Subcutaneous abdominal adipose tissue (tissue), 5 donors: ENCODE measurements around the gene ADAMTS5.
A peak's percentile ranks its signal among the peaks of the same experiment; 100 is the strongest.

ENCODE experiments used
- H3K27ac ChIP-seq: one replicate; pipeline ENCODE4 v1.7.0; 2013; ENCODE audit warnings: low read depth, mild to moderate bottlenecking, inconsistent platforms, low read length, moderate library complexity
- H3K27me3 ChIP-seq, 5 donors: one replicate each; pipeline ENCODE4 v1.7.0; 2013; ENCODE audit warnings: low read length in 5 of 5, inconsistent platforms in 1 of 5; ENCODE audit not compliant: control insufficient read depth in 5 of 5, insufficient read depth in 4 of 5
- H3K36me3 ChIP-seq, 5 donors: one replicate each; pipeline ENCODE4 v1.7.0; 2013; ENCODE audit warnings: low read length in 5 of 5; ENCODE audit not compliant: control insufficient read depth in 5 of 5, insufficient read depth in 5 of 5
- H3K4me1 ChIP-seq, 5 donors: one replicate each; pipeline ENCODE4 v1.7.0; 2013; ENCODE audit warnings: low read length in 5 of 5, mild to moderate bottlenecking in 3 of 5, moderate library complexity in 1 of 5; ENCODE audit not compliant: control insufficient read depth in 5 of 5, insufficient read depth in 5 of 5
- H3K4me3 ChIP-seq, 5 donors: one replicate each; pipeline ENCODE4 v1.7.0; 2013; ENCODE audit warnings: low read length in 5 of 5, low read depth in 1 of 5
- H3K9ac ChIP-seq, 5 donors: one replicate each; pipeline ENCODE4 v1.7.0; 2013; ENCODE audit warnings: low read length in 5 of 5, mild to moderate bottlenecking in 4 of 5, moderate library complexity in 3 of 5
- H3K9me3 ChIP-seq, 5 donors: one replicate each; pipeline ENCODE4 v1.7.0; 2013; ENCODE audit warnings: low read length in 5 of 5; ENCODE audit not compliant: control insufficient read depth in 5 of 5
- donor health status: healthy.
- donor health status: healthy.
- donor health status: healthy.
- donor health status: healthy.
- donor health status: healthy.

The ADAMTS5 gene

DNA sequence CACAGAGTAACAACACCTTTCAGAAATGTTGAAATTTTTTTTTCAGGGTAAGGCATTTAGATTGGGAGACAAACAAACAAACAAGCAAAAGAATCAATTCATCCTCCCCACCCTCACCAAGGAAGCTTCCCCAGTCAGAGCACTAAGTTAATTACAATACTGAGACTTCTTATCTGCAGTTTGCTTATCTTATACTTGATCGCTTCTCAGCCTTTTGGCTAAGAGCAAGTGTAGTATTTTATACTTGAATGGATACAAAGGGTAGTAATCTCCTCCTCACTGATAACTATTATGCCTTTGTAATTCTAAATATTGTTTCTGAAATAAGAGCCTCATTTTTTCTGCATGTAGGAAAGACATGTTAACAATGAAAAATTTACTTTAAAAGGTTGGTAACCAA, 54.4 kb downstream of the ADAMTS5 start:
- Histone ChIP-seq H3K27ac (no peak overlapping the region), H3K27me3 (no peaks in the 10 kb centered on the region), H3K36me3 (no peaks in the 10 kb centered on the region), H3K9me3 (peaks cover 0 to 13% (median 0%) of the 10 kb centered on the region in 5 donors), H3K4me1 (peaks cover 0 to 12% (median 10%) of the 10 kb centered on the region in 5 donors), H3K9ac (no peak overlapping the region), H3K4me3 (no peak overlapping the region)

DNA sequence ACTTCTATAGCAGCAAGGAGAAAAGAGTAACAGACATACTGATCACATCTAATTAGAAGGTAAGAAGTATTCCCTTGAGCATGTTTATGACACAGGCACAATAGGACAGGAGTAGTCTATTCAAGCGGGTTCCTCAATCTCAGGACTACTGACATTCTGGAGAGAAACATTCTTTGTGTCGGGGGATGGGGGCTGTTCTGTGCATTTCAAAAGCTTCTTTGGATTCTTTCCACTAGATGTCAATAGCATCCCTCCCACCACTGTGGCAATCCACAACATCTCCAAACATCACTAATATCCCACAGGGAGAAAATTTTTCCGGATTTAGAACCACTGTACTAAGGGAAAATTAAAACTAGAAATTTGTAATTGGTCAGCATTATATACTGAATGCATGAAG, 56.9 kb downstream of the ADAMTS5 start:
- Histone ChIP-seq H3K27me3 (no peaks in the 10 kb centered on the region), H3K9ac (no peak overlapping the region), H3K4me3 (no peak overlapping the region)

DNA sequence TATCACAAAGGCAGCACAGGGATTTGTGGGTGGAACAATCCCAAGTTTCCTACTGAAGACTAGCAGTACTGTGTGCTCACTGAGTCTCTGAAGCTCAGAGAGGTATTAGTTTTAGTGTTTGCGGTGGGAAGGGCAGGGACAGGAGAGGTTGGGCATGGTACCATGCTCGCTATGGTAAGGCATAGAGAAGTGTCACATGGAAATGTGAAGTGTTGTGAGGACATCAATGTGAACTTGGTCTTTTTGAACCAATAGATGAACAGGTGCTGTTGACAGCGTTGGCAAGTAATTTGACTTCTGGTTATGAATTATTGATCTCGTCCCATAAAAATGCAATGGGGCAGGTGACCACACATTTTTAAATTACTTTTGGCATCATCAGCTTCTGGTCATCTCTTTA, 65.9 kb downstream of the ADAMTS5 start:
- no peak overlapping the region for H3K4me3 ChIP-seq
- no peaks in the 10 kb centered on the region for H3K9me3 ChIP-seq
- peaks cover 0 to 4% (median 0%) of the 10 kb centered on the region in 5 donors for H3K4me1 ChIP-seq
- H3K27ac ChIP-seq: no peak overlapping the region
- H3K9ac ChIP-seq: no peak overlapping the region
- no peaks in the 10 kb centered on the region for H3K27me3 ChIP-seq
- H3K36me3 ChIP-seq: no peaks in the 10 kb centered on the region

More for the DNA sequence above, 56.9 kb downstream of the ADAMTS5 start:
- Histone ChIP-seq H3K4me1 (no peaks in the 10 kb centered on the region), H3K27ac (no peak overlapping the region), H3K9me3 (peaks cover 0 to 13% (median 0%) of the 10 kb centered on the region in 5 donors), H3K36me3 (no peaks in the 10 kb centered on the region)

DNA sequence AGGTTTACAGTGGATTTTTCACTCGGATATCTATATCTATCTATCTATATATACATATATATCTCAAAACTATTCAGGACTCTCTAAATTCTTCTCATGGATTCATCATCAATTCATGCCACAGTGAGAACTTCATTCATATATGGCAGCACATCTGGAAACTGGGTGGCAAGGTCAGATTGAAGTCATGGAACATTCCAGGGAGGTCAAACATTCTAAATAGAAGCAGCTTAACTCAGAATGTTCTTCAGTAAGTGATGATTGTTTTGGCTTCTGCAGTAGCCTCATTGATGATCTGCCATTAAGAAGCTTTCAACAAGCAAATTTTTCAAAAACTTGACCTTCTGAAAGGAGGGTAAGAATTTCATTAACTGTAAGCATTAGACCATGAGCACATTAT, 74.7 kb downstream of the ADAMTS5 start:
- no peak overlapping the region for H3K27ac ChIP-seq
- H3K9me3 ChIP-seq: no peaks in the 10 kb centered on the region
- H3K36me3 ChIP-seq: no peaks in the 10 kb centered on the region
- H3K9ac ChIP-seq: no peak overlapping the region
- peaks cover 0 to 3% (median 0%) of the 10 kb centered on the region in 5 donors for H3K4me1 ChIP-seq
- no peaks in the 10 kb centered on the region for H3K27me3 ChIP-seq
- no peak overlapping the region for H3K4me3 ChIP-seq

DNA sequence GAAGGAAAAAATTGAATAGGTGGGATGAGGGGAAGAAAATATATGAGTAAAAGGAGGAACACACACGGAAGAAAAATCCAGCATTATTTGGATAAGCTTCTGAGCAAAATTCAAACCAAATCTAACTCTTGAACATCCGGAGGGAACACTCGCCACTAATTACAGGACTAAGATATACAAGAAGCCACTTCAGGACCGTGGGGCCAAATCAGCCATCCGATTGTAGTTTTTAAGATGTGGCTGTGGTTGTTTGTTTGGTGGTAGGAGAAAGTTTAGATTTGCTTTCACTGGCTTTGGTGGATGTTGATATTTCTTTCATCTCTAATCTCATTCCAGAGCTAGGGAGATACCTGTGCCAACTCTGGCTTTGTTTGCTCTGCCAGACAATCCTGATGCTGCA, 78.0 kb downstream of the ADAMTS5 start:
- H3K36me3 ChIP-seq: no peaks in the 10 kb centered on the region
- no peak overlapping the region for H3K9ac ChIP-seq
- peaks cover 1 to 5% (median 3%) of the 10 kb centered on the region in 5 donors for H3K4me1 ChIP-seq
- no peak overlapping the region for H3K27ac ChIP-seq
- H3K27me3 ChIP-seq: no peaks in the 10 kb centered on the region
- H3K9me3 ChIP-seq: no peaks in the 10 kb centered on the region
- no peak overlapping the region for H3K4me3 ChIP-seq

DNA sequence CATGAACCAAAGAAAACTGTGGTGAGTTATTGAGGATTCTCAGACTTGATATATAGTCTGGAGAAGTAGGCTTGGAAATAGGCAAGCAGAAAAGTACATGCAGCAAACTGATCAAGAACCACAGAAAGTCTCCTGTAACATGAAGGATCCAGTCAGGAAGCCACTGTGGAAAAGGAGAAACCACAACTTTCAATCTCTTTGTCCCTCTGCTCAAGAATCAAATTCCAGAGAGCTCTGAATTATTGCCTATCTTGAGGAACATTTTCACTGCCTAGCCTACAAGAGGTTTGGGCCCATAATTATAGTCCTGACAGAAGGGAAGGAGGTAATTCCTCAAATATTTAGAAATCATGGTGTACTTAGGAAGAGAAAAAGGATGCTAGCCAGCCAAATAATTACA, 78.6 kb downstream of the ADAMTS5 start:
- H3K9ac ChIP-seq: no peak overlapping the region
- H3K4me3 ChIP-seq: no peak overlapping the region
- H3K9me3 ChIP-seq: no peaks in the 10 kb centered on the region
- peaks cover 5 to 12% (median 9%) of the 10 kb centered on the region in 5 donors for H3K4me1 ChIP-seq
- no peaks in the 10 kb centered on the region for H3K27me3 ChIP-seq
- H3K36me3 ChIP-seq: no peaks in the 10 kb centered on the region
- H3K27ac ChIP-seq: no peak overlapping the region

DNA sequence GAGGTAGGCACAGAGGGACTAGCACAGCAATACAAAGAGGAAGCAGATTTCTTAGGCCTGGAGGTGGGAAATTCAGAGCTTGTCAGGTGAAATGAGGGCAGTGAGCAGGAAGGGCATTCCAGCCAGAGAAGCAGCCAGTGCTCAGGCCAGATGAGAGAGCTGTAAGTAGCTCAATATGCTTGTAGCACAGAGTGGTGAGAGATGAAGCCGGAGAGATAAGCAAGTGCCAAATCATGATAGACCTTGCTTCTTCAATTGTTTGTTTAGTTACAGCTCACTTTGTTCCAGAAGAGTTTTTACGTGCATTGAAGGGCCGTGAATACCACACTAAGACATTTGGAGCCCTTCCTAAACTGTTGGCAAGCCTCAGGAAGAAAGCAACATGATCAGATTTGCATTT, 79.6 kb downstream of the ADAMTS5 start:
- H3K27me3 ChIP-seq: no peaks in the 10 kb centered on the region
- peaks cover 5 to 21% (median 16%) of the 10 kb centered on the region in 5 donors for H3K4me1 ChIP-seq
- H3K36me3 ChIP-seq: no peaks in the 10 kb centered on the region
- no peak overlapping the region for H3K4me3 ChIP-seq
- no peaks in the 10 kb centered on the region for H3K9me3 ChIP-seq
- H3K27ac ChIP-seq: no peak overlapping the region
- no peak overlapping the region for H3K9ac ChIP-seq

DNA sequence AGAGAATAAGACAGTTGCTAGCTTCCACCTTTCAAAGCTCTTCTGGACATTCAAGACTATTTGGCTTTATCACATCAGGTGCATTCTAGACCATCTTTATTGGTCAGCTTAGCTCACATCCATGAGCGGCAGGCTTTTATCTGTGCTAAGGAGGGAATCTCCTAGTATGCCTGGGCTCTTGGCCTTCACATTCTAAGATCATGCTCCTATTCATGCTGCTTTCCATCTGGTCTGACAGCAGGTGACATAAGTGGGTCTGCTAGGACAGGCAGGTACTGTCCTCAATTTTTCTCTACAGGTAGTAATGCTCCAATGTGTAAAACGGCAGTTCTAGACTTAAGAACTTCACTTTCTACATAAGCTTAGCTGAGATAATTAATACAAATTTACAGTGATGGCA, 82.5 kb downstream of the ADAMTS5 start:
- H3K4me3 ChIP-seq: no peak overlapping the region
- no peaks in the 10 kb centered on the region for H3K9me3 ChIP-seq
- peaks cover 5 to 24% (median 17%) of the 10 kb centered on the region in 5 donors for H3K4me1 ChIP-seq
- H3K27me3 ChIP-seq: no peaks in the 10 kb centered on the region
- no peak overlapping the region for H3K9ac ChIP-seq
- no peak overlapping the region for H3K27ac ChIP-seq
- H3K36me3 ChIP-seq: no peaks in the 10 kb centered on the region

DNA sequence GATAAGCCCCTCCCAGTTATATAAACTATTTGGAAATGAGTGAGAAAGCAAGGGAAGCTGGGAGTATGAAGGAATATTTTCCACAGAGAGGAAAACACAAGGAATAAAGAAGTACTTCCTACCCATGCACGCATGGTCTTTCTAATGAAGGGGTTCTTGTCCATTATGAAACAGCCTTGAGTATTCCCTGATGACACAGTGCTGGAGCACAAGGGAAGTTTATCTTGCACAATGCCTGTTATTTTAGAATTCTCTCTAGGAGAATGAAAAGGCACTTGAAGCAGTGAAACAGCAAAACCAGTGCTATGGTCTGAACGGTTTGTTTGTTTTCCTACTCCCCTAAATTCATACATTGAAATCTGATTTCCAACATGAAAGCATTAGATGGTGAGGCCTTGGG, 83.1 kb downstream of the ADAMTS5 start:
- Histone ChIP-seq H3K27me3 (no peaks in the 10 kb centered on the region), H3K9me3 (no peaks in the 10 kb centered on the region), H3K9ac (peak overlapping the region in 1 of 5 donors; percentile 20), H3K36me3 (no peaks in the 10 kb centered on the region), H3K27ac (peak overlapping the region; percentile 42), H3K4me3 (no peak overlapping the region), H3K4me1 (peaks cover 5 to 24% (median 17%) of the 10 kb centered on the region in 5 donors)

DNA sequence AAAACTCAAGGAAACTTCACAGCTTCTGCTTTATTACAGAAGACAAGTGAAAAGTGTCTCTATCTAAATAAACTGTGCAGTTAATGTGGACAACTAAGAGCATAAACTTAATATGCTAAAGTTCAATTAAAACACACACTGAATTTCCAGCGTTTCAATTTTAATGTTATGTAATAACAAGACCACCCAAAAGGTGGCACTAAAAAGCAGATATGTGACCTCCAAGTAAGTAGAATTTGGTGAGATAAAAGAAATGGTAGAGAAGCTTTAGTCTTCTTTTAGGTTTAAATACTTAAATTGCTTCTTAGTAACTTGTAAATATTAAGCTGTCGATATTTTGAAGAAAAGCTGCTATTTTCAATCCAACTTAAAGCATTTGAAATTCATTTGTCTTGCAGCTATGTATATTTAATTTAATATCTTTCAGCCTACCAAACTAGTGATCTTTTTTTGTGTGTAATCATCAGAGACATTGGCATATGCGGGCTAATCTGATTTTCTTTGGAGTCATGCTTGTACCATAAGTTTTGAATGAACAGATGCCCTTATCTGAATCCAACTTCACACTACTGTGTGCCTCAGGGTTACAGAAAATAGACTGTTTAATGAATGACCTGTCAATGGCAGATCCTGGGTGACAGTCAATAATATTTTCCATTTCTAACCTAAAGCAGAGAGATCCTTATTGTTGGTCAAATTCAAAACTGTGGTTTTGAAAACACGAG, 85.2 kb downstream of the ADAMTS5 start:
- no peaks in the 10 kb centered on the region for H3K27me3 ChIP-seq

More for the DNA sequence above, 85.2 kb downstream of the ADAMTS5 start:
- H3K4me1 ChIP-seq: peaks cover 5 to 24% (median 17%) of the 10 kb centered on the region in 5 donors
- H3K9ac ChIP-seq: no peak overlapping the region
- no peak overlapping the region for H3K4me3 ChIP-seq
- no peak overlapping the region for H3K27ac ChIP-seq
- no peaks in the 10 kb centered on the region for H3K9me3 ChIP-seq
- no peaks in the 10 kb centered on the region for H3K36me3 ChIP-seq
